OCI-LY7 (cell line): ENCODE results near the gene CORO7.

ENCODE experiments used
- CTCF ChIP-seq: fragments of 200-600 bp; sonication (generic); conservative IDR thresholded peaks from 2 replicates; pipeline ENCODE4 v1.5.1; 2014; ENCODE audit warnings: mild to moderate bottlenecking, antibody characterized with exemption, low read length, moderate library complexity, mixed read lengths
- EZH2phosphoT487 ChIP-seq: fragments of 200-600 bp; sonication (generic); IDR thresholded peaks from 2 replicates; pipeline ENCODE4 v1.6.1; 2018; ENCODE audit warnings: low read depth, borderline replicate concordance, mild to moderate bottlenecking, mixed run types, antibody characterized with exemption, low read length, moderate library complexity, mixed read lengths

GRCh38 chr16:4371357-4372000 is 44.9 kb downstream of the CORO7 start, which contains the start of gene VASN:
- TF ChIP-seq CTCF (no peak), EZH2phosphoT487 (no peak)
